HG03342 (cell line): ENCODE data around the gene DPYSL4.
A peak's percentile ranks its signal among the peaks of the same experiment; 100 is the strongest.

Source experiments
- ATAC-seq: cut with Tn5 transposase; IDR thresholded peaks from one replicate; pipeline ENCODE4 v1.9.1; 2021; ENCODE audit warnings: mild to moderate bottlenecking, moderate library complexity; ENCODE audit not compliant: unreplicated experiment

The DPYSL4 gene

DNA sequence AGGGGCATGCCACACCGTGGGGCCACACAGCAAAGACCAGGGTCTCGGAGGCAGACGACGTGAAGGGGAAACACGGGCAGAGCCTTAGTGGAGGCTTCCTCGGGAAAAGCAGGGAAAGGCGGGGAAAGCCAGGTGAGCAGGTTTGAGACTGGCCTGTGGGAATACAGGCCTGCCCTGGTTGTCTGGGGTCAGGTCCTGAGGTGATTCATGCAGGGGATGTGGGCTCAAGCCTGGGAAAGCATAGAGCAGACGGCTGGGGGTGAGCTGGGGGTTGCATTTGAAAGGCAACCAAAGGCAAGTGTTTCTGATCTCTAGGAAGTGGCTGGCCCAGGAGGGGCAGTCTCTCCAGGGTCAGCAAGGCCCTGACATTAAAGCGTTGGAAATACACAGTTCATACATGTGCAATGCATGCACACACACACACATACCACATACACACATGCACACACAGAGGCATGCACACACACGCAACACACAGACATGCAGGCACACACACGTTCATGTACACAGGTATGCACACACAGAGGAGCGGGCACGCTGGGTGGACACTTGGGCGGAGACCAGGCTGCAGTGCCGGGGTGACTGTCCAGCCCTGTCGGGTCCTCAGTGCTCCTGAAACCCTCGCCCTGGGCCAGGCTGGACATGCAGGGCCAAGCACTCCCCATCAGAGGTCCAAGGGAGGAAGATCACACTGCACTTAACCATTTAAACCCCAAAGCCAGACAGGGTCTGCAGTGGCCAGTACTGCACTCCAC, 51.8 kb downstream of the DPYSL4 start:
- no peak for ATAC-seq

DNA sequence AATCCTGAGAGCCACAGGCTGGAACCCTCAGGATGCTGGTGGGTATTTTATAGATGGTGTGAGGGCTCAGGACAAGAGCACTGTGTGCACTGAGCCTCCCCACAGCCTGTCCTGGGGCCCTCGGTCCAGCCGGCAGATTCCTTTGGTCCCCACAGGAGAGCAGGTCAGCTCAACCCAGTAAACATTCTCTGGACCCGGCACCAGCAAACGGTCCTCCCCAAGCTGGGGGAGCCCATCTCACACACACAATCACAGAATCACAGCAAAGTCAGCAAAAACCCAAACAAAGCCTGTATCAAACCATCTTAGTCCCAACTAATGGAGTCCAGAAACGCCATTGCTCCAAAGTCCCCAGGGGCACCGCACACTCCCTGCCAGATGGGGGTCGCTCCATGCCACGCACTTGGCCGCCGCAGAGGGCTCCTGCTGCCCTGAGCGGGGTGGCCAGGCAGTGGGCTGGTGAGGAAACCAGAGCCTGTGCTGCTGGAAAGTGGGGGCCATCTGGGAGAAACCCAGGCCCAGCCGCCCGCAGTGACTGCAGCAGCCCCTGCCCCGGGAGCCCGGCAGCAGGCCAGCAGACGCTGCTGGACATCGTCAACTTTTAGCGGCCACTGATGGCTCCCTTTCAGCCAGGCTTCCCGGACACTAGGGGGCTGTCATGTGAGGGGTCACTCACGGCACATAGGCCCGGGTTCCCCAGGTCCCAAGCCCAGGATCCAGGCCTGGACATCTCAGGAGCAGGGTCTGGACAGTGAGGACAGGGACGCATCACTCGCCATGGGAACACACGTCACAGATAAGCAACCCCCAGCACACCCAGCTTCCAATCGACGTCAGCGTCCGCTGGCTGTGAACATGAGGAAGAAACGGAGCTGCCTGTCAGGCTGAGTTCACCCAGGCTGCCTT, 52.6 kb downstream of the DPYSL4 start:
- no peak for ATAC-seq

DNA sequence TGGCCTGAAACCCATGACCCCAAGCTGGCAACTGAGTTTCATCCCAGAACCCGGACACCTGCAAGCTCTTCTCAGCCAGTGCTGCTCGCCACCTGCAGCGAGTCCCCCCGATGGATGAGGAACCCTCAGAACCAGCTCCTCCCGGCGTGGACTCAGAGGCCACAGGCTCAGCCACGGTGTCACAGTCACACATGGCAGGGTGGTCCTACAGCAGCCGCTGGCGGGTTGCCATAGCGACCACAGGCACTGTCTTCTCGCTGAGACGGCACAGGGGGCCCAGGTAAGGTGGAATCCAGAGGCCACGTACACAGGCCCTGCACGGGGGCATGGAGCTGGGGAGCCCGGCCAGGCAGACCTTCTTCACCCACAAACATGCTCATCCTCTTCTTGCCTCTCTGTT, 53.4 kb downstream of the DPYSL4 start:
- no peak for ATAC-seq

DNA sequence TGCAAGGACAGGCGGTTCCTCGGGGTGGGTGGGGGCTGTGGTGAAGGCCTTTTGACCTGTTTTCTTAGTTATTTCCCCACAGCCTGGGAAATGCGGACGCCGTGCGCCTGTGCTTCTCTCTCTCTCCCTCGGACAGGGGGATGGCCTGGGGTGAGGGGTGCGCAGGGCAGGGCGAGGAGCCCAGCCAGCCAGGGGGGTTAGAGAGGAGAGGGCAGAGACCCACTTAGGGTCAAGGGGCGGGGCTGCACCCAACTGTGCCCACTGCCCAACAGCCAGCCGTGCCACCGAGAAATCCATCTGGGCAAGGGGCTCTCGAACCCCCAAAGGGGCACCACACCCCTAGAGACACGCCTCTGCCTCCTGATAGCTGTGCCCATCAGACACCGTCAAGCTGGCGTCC, 53.8 kb downstream of the DPYSL4 start:
- no peak for ATAC-seq

DNA sequence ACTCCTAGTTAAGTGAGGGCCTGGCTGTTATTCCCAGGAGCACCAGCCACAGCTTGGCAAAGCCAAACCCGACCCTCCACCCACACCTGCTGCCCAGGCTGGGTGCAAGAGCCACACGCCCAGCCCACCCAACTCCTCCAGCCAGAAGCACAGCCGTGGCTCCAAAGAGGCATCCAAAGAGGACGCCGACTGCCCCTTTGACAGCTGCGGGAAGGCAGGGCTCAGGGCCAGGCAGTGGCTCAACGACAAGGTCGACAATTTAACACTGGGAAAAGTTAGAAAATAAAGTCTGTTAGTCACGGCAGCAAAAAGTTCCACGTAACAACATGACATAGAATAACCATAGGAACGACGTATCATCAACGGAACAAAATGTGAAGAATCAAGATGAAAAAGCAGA, 54.3 kb downstream of the DPYSL4 start:
- ATAC-seq: no peak

DNA sequence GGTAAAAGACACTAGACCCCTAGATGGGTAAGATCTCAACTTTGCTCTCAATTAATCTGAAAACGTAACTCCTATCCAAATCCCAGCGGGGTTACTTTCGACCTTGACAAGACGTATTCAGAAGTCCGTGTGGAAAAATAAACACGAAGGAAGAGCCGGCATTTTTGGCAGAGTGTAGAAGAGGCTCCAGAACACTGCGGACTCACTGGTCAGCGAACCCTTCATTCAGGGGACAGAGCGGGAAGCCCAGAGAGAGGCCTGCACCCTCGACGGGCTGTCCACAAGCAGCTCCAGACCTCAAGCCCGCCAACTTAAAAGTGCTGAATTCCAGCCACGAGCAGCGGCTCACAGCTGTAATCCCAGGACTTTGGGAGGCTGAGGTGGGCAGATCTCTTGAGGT, 54.7 kb downstream of the DPYSL4 start:
- no peak for ATAC-seq

DNA sequence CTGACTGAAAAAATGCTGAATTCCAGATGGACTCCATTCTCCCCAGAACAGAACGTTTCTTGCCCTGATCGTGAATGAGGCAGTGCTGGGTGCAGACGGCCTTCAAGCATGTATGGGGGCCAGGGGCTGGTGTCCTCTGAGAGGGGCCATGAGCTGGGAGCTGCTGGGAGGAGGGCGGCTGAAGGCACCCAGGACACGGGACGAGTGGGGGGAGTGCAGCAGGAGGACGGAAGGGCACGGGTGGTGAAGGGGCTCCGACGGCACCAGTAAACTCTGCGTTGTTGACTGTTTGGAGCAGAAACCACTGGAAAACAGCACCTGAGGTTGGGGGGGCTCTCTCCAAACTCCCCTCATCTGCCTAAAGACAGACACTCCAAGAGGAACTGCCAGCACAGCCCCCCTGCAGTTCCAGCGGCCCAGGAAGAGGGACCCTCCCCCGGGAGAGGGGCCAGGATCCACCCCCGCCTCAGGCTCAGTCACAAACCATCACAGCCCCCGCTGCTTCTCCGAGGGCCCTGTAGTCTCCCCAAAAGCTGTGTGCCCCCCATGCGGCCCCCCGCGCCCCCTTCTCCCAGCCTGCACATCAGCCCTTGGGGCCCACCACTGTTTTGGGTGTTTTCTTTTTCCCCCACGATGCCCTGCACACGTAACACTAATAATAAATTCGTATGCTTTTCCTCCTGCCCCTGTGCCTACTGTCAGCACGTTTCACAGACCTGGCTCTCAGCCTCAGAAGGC, 55.5 kb downstream of the DPYSL4 start:
- no peak for ATAC-seq

DNA sequence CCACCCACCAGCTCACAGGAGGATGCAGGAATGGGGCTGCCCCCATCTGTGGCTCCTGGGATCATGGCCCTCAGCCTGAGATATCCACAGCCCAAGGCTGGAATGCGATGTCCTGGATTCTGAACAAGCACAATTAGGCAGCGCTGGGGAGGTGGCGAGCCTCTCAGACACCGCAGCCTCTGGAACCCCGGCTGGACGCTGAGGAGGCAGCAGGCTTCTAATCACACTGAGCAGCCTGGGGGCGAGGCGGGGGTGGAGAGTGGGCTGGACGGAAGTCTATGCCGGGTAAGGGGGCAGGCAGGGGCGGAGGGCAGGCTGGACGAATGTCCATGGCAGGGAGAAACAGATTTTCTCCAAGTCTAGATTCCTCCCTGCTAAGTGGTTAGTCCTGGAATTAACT, 56.4 kb downstream of the DPYSL4 start:
- ATAC-seq: no peak

DNA sequence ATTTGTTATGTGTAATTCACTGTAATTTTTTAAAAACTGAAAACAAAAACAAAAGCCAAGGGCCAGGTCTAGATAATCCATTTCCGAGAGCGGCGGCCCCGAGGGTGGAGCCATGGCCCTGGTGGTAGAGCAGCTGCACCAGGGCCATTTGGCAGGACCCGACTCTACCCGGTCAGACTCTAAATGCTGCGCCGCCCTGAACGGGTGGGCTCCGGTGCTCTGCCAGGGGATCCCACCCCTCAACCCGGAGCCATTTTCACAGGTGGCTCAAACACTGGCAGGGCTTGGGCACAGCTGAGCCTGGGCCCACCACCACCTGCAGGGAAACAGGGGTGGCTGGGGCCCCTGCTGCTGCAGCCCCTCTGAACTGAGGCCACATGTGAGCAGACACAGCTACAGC, 56.9 kb downstream of the DPYSL4 start:
- no peak for ATAC-seq

DNA sequence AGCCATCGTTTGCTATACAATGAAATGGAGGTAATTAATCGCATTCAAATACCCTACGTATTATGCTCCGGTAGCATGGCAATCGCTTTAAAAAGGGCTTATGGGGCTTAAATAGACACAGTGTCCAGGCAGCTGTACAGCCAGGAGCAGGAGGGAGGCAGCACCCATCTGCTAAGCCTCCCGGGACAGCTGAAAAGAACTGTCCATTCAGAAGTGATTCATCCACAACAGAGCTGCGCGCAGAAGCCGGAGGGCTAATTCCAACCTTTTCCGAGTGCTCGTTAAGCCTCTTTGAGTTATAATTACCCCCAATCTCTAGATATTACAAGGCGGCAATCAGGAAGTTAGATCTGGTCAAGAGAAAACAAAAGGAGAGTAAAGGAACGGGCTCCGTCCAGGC, 58.3 kb downstream of the DPYSL4 start:
- ATAC-seq: no peak

DNA sequence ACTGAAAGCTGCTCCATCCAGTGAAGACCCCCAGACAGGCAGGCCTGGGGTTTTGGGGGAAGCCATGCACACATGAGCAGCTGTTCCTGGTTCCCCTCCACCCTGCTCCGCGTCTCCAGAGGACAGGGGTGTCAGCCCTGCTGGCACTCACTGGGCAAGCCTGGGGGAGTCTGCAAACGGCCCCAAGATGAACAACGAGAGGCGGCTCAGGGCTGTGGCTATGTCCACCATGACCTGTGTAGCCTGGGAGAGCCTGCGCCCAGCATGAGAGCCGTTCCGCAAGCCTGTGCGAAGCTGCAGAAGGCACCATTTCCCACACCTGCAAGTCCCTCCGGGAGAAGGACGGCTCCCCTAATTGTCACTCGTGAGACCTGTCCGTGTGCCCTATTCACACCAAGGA, 59.5 kb downstream of the DPYSL4 start:
- ATAC-seq: no peak

DNA sequence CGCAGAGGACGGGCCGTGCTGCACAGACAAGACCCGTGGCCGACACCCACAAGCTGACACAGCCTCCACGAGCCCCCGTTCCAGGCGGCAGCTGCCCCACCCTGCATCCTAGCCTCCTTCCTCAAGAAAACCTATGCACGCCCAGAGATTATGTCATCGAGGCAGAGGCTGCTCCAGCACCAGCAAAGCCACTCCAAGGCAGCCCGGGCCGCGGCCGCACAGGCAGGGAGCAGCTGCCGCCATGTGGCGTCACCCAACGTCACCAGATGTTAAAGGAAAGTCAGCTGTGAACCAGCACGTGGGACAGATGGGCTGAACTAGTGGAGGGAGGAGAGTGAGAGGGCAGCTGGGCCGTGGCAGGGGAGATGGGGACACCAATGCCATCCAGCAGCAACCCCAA, 61.2 kb downstream of the DPYSL4 start:
- ATAC-seq: no peak

DNA sequence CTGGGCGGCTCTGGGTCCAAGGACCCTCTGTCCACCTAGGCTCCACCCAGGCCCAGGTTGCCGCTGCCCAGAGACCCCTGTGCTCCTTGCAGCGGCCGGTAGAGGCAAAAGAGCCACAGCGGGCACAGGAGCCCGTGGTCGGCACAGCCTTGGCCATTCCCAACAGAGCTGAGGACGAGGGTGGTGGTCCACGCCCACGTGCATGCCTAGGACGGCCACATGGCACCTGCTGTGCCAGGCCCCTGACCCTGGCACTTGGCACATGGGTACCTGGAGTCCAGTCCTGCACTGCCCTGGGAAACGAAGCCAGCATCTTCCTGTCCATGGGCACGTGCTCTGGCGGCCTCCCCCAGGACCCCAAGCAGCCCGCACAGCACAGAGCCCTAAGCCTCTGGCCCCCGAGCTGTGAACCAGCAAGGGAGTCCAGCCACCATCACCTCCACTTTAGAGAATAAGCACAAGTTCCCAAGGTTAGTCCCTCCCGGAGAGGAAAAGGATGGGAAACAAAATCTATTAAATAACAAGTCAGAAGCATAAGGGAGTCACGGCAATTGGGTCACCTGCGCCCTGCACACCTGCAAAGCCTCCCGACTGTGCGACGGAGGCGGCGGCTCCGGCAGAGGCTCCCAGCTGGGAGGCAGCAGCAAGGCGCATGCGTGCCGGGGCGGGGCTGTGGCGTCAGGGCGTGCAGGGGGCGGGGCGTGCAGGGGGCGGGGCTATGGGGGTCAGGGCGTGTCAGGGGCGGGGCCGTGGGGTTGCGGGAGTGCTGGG, 61.9 kb downstream of the DPYSL4 start:
- ATAC-seq: peak; percentile 38

DNA sequence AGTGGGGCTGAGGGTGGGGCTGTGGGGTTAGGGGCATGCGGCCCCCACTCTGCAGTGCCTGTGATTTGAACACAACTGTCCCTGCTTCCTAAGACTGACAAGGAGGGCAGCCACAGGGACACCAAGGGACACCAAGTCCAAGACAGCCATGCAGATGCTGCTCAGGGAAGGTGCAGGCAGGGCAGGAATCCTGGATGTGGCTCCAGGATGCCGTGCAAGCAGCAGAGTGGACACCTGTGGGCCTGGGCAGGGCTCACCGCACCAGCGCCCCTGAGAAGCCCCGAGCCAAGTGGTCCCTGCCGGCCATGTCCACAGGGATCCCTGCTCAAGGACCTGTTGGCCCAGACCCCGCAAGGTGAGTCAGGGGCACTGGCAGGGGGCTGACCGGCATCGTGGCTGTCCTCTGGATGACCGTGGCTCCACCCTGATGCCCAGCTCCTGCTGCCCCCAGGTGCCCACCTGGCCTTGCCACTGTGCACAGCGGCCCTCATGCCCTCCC, 62.5 kb downstream of the DPYSL4 start:
- ATAC-seq: no peak

DNA sequence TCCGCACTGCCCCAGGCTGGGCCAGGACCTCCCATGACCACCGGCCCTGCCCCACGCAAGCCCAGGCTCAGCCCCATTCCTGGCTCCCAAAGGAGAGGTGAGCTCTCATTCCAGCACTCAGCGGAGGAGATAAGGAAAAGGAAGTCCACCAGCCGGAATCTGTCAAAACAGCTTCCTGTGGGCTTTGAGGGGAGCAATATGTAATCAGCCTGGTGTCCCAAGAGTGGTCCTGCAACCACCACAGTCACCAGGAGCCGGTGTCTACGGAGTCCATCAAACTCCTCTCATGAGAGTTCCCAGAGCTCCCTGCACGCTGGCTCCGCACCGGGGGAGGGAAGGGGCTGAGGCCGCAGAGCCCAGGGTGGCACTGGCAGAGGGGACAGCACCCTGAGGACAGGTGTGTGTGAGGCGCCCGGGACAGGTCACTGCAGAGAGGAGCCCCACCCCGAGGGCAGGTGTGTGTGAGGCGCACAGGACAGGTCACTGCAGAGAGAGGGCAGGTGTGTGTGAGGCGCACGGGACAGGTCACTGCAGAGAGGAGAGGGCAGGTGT, 63.2 kb downstream of the DPYSL4 start:
- ATAC-seq: no peak

DNA sequence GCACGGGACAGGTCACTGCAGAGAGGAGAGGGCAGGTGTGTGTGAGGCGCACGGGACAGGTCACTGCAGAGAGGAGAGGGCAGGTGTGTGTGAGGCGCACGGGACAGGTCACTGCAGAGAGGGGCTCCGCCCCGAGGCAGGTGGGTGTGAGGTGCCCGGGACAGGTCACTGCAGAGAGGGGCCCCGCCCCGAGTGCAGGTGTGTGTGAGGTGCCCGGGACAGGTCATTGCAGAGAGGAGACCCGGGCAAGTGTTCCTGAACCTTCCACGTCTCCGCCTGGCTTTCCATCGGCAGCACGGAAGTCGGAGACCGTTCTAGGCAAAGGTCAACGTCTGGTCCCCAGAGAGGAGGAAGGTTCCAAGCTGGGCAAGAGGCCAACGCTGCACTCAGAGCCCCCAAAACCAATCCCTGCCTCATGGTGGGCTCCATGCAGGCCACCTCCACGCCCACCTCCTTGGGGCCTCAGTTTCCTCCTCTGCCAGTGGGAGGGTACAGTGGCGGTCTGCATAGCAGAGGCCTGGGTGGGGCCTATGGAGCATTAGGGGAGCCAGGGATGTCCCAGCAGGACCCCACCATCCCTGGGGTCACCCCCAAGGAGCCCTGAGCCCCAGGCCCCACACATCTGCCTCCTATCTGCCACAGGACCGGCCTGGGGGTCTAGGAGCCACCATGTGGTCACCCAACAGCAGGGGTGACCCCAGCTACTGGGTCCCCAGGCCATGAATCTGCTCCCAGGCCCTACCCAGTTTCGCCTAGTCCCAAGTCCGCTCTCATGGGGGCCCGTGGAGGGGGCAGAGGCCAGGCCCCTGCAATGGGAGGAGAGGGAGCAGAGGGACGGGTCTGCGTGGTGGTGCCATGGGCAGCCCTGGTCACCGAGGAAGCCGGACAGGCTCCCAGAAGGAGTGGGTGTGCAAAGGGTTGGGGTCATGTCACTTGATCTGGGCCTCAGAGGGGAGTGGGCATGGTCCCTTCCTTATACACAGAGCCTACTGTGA, 64.0 kb downstream of the DPYSL4 start:
- no peak for ATAC-seq

DNA sequence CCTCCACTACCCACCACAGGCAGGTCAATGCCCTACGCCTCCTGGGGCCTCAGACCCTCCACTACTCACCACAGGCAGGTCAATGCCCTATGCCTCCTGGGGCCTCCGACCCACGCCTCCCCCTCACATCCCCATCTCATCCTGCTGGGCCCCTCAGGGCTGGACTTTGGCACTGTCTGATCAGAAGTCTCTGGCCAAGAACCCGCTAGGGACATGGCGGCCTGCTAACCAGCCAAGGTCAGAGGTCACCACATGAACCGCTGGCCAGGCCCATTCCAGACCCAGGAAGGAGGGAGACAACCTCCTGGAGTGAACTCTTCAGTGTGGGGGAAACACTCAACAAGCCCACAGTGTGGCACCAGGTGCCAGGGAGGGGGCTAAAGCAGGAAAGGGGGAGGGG, 65.2 kb downstream of the DPYSL4 start:
- ATAC-seq: no peak

DNA sequence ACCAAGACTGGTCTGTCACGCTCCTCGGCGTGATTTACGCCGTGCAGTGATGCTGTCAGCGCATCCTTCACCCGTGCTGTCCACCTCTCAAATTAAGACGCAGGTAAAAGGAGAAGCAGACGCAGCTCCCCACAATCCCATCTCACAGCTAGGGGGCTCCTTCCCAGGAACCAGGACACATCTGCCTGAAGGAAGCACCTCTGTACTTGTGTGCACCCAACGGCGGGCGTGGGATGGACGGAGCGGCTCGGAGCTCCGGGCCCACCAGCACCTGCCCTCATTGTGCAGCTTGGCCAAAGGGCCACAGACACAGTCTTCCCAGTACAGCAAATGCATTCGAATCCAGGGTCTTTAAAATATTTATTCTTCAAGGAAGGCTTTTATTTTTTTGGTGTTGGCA, 65.7 kb downstream of the DPYSL4 start:
- ATAC-seq: no peak

DNA sequence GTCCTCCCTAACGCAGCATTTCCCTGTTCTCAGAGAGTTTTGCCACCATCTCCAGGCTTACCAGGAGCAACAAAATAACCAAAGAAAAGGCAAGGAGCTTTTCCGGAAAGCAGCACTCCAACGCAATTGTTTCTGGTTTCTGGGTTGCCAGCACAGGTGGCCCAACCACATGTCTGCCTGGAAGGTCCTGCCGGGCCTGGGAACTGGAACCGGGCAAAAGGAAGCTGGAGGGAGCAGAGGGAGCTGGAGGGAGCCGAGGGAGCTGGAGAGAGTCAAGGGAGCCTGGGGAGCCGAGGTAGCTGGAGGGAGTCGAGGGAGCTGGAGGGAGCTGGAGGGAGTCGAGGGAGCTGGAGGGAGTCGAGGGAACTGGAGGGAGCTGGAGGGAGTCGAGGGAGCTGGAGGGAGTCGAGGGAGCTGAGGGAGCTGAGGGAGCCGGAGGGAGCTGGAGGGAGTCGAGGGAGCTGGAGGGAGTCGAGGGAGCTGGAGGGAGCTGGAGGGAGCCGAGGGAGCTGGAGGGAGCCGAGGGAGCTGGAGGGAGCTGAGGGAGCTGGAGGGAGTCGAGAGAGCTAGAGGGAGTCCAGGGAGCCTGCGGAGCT, 66.4 kb downstream of the DPYSL4 start:
- ATAC-seq: no peak
